Skeletal muscle satellite cell (primary cell): Measurements from ENCODE around the gene EPSTI1.
A peak's percentile ranks its signal among the peaks of the same experiment; 100 is the strongest.

Experiments
- H3K27me3 ChIP-seq: 2 replicates; pipeline ENCODE4 v1.7.0; 2013; ENCODE audit warnings: low read length; ENCODE audit not compliant: control insufficient read depth, insufficient read depth
- H3K36me3 ChIP-seq: 2 replicates; pipeline ENCODE4 v1.7.0; 2013; ENCODE audit warnings: mild to moderate bottlenecking, control low read depth, low read length; ENCODE audit not compliant: insufficient read depth
- H3K4me1 ChIP-seq: 2 replicates; pipeline ENCODE4 v1.7.0; 2013; ENCODE audit warnings: low read length; ENCODE audit not compliant: control insufficient read depth, insufficient read depth
- H3K4me2 ChIP-seq: 2 replicates; pipeline ENCODE4 v1.7.0; 2013; ENCODE audit warnings: mild to moderate bottlenecking, low read length
- H3K4me3 ChIP-seq: 2 replicates; pipeline ENCODE4 v1.7.0; 2013; ENCODE audit warnings: low read length
- H3K9ac ChIP-seq: 2 replicates; pipeline ENCODE4 v1.7.0; 2013; ENCODE audit warnings: mild to moderate bottlenecking, low read depth, low read length, moderate library complexity
- H3K9me3 ChIP-seq: replicated peaks from 2 replicates; pipeline ENCODE4 v1.7.0; 2013; ENCODE audit warnings: mild to moderate bottlenecking, control low read depth, low read length

Gene EPSTI1

GRCh38 chr13:43022934-43023288, 30.9 kb upstream of the EPSTI1 start:
- peaks cover 14% of the 10 kb centered on the region for H3K4me1 ChIP-seq
- H3K9me3 ChIP-seq: no peaks in the 10 kb centered on the region
- no peaks in the 10 kb centered on the region for H3K27me3 ChIP-seq
- H3K4me2 ChIP-seq: peak overlapping the region; percentile 77
- peak overlapping the region; percentile 85 for H3K9ac ChIP-seq
- peak overlapping the region; percentile 77 for H3K4me3 ChIP-seq
- H3K36me3 ChIP-seq: no peaks in the 10 kb centered on the region

- Histone ChIP-seq H3K4me1 (peaks cover 14% of the 10 kb centered on the region), H3K9ac (no peak overlapping the region), H3K4me2 (no peak overlapping the region), H3K4me3 (no peak overlapping the region), H3K9me3 (no peaks in the 10 kb centered on the region), H3K27me3 (no peaks in the 10 kb centered on the region), H3K36me3 (no peaks in the 10 kb centered on the region)
Observed at GRCh38 chr13:43021926-43022670, 30.1 kb upstream of the EPSTI1 start.

DNA sequence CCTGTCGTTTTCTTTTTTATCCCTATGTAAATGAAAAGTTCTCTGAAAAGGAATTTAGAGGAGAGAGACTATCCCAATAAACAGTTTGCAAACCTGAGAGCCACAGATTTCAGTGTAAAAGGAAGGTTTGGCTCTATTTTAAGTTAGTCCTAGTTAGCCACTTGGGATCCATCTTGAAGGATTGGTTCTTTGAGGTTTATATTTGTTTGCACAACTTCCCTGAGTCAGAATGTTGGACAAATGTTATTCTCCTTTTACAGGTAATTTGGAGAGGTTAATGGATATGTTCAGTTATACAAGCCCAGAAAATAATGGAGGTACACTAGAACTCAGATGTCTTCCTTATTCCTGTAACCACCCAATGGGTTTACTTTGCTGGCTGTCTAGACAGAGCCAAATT, 28.8 kb upstream of the EPSTI1 start:
- Histone ChIP-seq H3K4me3 (no peak overlapping the region), H3K27me3 (no peaks in the 10 kb centered on the region), H3K9ac (no peak overlapping the region), H3K4me2 (no peak overlapping the region), H3K4me1 (peaks cover 14% of the 10 kb centered on the region), H3K9me3 (no peaks in the 10 kb centered on the region), H3K36me3 (no peaks in the 10 kb centered on the region)

DNA sequence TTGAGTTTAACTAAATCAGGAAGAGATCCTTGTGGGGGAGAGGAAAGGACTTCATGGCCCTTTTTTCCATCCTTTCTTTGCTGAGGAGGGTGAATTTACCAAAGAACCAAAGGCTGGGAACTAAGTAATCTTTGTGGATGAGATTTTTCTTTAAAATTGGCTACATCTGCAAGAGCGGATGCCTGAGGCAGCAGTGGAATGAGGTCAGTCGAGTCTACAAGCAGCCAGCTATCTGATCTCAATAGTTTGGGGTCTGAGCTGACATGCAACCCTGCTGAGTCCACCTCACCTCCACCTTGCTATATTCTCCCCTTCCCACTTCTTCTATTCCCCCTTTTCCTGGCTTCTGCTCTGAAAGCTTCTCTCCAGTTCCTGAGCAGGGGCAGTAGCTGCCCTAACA, 27.8 kb upstream of the EPSTI1 start:
- no peak overlapping the region for H3K4me3 ChIP-seq
- H3K9ac ChIP-seq: no peak overlapping the region
- peaks cover 11% of the 10 kb centered on the region for H3K4me1 ChIP-seq
- no peaks in the 10 kb centered on the region for H3K27me3 ChIP-seq
- no peak overlapping the region for H3K4me2 ChIP-seq
- no peaks in the 10 kb centered on the region for H3K36me3 ChIP-seq
- H3K9me3 ChIP-seq: no peaks in the 10 kb centered on the region

DNA sequence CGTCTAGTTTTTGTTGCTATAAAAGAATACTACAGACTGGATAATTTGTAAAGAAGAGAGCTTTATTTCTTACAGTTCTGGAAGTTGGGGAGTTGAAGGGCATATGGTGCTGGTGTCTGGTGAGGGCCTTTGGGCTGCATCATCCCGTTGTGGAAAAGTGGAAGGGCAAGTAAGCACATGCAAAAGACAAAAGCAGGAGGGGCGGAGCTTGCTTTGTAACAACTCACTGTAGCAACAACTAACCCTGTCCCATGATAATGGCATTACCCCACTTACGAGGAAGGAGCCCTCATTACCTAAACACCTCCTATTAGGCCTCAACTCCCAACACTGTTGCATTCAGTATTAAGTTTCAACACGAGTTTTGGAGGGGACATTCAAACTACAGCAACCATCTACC, 24.2 kb upstream of the EPSTI1 start:
- Histone ChIP-seq H3K9me3 (no peaks in the 10 kb centered on the region), H3K4me1 (no peaks in the 10 kb centered on the region), H3K4me2 (no peak overlapping the region), H3K9ac (no peak overlapping the region), H3K4me3 (no peak overlapping the region), H3K27me3 (no peaks in the 10 kb centered on the region), H3K36me3 (no peaks in the 10 kb centered on the region)

DNA sequence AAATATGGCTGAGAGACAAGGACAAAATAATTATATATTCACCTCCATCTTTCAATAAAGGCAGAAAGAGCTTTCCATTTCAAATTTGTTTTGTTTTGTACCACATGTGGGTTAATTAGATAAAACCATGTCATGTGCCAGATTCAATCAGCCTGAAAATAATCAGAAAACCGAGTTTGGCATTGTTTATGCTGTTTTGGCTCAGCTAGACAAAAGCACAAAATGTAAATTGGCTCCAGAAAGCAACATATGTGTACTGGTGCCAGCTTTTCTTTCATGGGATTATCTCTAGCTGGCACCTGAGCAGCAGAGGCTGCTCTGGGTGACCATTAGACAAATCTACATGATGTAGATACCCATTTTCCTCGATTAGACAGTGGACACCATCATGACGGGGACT, 22.1 kb upstream of the EPSTI1 start:
- Histone ChIP-seq H3K4me3 (no peak overlapping the region), H3K36me3 (no peaks in the 10 kb centered on the region), H3K9me3 (no peaks in the 10 kb centered on the region), H3K9ac (no peak overlapping the region), H3K4me2 (no peak overlapping the region), H3K4me1 (peaks cover 7% of the 10 kb centered on the region), H3K27me3 (no peaks in the 10 kb centered on the region)

GRCh38 chr13:43009506-43009905, 17.5 kb upstream of the EPSTI1 start:
- no peaks in the 10 kb centered on the region for H3K9me3 ChIP-seq
- no peaks in the 10 kb centered on the region for H3K27me3 ChIP-seq
- peaks cover 53% of the 10 kb centered on the region for H3K4me1 ChIP-seq
- H3K4me2 ChIP-seq: no peak overlapping the region
- H3K4me3 ChIP-seq: no peak overlapping the region
- H3K9ac ChIP-seq: no peak overlapping the region
- H3K36me3 ChIP-seq: no peaks in the 10 kb centered on the region

DNA sequence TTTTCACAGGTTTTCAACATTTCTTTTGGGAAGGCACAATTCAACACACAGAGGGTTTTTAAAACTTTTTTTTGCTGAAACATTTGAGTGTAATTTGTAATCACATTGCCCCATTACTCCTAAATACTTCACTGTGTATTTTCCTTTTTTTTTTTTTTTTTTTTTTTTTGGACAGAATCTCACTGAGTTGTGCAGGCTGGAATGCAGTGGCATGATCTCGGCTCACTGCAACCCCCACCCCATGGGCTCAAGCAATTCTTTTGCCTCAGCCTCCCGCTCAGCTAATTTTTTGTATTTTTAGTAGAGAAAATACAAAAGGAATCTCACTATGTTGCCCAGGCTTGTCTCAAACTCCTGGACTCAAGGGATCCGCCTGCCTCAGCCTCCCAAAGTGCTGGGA, 16.6 kb upstream of the EPSTI1 start:
- no peaks in the 10 kb centered on the region for H3K36me3 ChIP-seq

DNA sequence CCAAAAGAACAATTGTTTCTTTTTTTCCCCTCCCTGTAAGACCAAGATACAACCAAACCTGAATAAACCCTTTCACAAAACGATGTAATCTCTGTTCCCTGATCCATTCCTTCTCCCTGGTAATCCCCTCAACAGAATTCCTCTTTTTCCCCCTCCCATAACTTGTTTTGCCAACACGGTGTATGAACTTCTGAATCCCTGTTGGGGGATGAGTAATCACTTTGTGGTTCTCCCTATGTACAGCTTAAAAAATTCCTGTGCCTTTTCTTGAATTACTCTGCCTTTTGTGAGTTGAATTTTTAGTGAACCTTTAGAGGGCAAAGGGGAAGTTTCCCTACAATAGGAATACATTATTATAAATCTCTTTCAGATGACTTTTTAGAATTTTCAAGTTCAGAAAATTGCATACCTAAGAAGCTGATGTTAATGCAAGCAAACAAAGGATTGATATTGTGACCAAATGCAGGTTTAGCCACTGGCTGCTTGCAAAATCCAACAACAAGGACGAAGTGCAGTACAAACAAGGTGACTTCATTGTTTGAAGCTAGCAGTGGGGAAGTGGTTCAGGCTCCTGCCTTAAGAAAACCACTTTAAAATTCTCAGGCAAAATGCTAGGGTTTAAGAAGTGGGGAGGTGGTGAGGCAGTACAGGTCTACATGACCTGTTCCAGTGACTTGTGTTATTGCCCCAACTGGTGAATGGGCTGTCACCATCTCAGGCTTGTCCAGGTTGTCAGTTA, 15.0 kb upstream of the EPSTI1 start:
- H3K4me2 ChIP-seq: peak overlapping the region; percentile 32
- H3K9me3 ChIP-seq: no peaks in the 10 kb centered on the region
- H3K9ac ChIP-seq: peak overlapping the region; percentile 45
- H3K4me1 ChIP-seq: peaks cover 66% of the 10 kb centered on the region
- H3K36me3 ChIP-seq: no peaks in the 10 kb centered on the region
- H3K27me3 ChIP-seq: no peaks in the 10 kb centered on the region
- peak overlapping the region; percentile 5 for H3K4me3 ChIP-seq

More for the DNA sequence above, 16.6 kb upstream of the EPSTI1 start:
- Histone ChIP-seq H3K9me3 (no peaks in the 10 kb centered on the region), H3K4me3 (no peak overlapping the region), H3K9ac (peak overlapping the region; percentile 37), H3K4me2 (no peak overlapping the region), H3K4me1 (peaks cover 59% of the 10 kb centered on the region), H3K27me3 (no peaks in the 10 kb centered on the region)

- H3K4me2 ChIP-seq: peak overlapping the region; percentile 50
- H3K9ac ChIP-seq: peak overlapping the region; percentile 59
- H3K36me3 ChIP-seq: no peaks in the 10 kb centered on the region
- no peaks in the 10 kb centered on the region for H3K27me3 ChIP-seq
- H3K9me3 ChIP-seq: no peaks in the 10 kb centered on the region
- H3K4me1 ChIP-seq: peaks cover 76% of the 10 kb centered on the region
- no peak overlapping the region for H3K4me3 ChIP-seq
Observed at GRCh38 chr13:43005460-43006236, 13.6 kb upstream of the EPSTI1 start.

DNA sequence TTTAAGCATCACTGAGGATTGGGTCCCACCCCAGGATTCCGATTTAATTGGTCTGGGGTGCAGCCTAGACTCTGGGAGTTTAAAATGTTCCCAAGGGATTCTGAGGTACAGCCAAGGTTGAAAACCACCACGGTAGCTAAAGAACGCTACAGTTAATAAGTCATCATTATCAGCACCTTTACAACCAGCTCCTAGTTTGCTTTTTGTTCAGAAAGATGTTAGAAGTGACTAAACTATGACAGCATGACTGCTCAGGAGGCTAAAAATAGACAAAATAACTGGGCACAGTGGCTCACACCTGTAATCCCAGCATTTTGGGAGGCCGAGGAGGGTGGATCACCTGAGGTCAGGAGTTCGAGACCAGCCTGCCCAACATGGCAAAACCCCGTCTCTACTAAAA, 11.7 kb upstream of the EPSTI1 start:
- no peaks in the 10 kb centered on the region for H3K27me3 ChIP-seq
- H3K4me2 ChIP-seq: no peak overlapping the region
- no peaks in the 10 kb centered on the region for H3K9me3 ChIP-seq
- no peak overlapping the region for H3K4me3 ChIP-seq
- no peaks in the 10 kb centered on the region for H3K36me3 ChIP-seq
- H3K9ac ChIP-seq: no peak overlapping the region
- peaks cover 64% of the 10 kb centered on the region for H3K4me1 ChIP-seq
